Neuronal stem cell (in vitro differentiated cells): ENCODE results near the gene FIP1L1. TPM values are rescaled to one million over a fixed set of nuclear protein-coding genes. Genes with fewer than 3 reads are reported as not detected.
"Not testable (repeated sequence)": the region's sequence is repeated elsewhere in the genome, so short reads cannot be mapped to it uniquely, and the experiment has no call there.

Experiments
- DNase-seq: peaks from one replicate; pipeline ENCODE4 v3.0.0-alpha.2; 2013; ENCODE audit warnings: low spot score
- H2AFZ ChIP-seq: one replicate; pipeline ENCODE4 v1.6.1; 2013; ENCODE audit warnings: mild to moderate bottlenecking, low read length, inconsistent platforms
- H2AK5ac ChIP-seq: 2 replicates; pipeline ENCODE4 v1.6.1; 2013; ENCODE audit warnings: low read depth, mild to moderate bottlenecking, inconsistent platforms, low read length, moderate library complexity, mixed read lengths
- H2BK120ac ChIP-seq: 2 replicates; pipeline ENCODE4 v1.6.1; 2013; ENCODE audit warnings: low read depth, mild to moderate bottlenecking, inconsistent platforms, low read length, moderate library complexity, mixed read lengths
- H2BK12ac ChIP-seq: one replicate; pipeline ENCODE4 v1.6.1; 2013; ENCODE audit warnings: low read length, inconsistent platforms
- H2BK15ac ChIP-seq: 2 replicates; pipeline ENCODE4 v1.6.1; 2013; ENCODE audit warnings: mild to moderate bottlenecking, low read length, inconsistent platforms, mixed read lengths
- H2BK5ac ChIP-seq: one replicate; pipeline ENCODE4 v1.6.1; 2013; ENCODE audit warnings: inconsistent platforms, mild to moderate bottlenecking, low read length, moderate library complexity
- H3K14ac ChIP-seq: one replicate; pipeline ENCODE4 v1.6.1; 2013; ENCODE audit warnings: low read length, inconsistent platforms
- H3K18ac ChIP-seq: 2 replicates; pipeline ENCODE4 v1.6.1; 2013; ENCODE audit warnings: low read length, inconsistent platforms
- H3K23ac ChIP-seq: 2 replicates; pipeline ENCODE4 v1.6.1; 2013; ENCODE audit warnings: low read depth, mild to moderate bottlenecking, mixed read lengths, low read length, inconsistent platforms; ENCODE audit not compliant: poor library complexity
- H3K27ac ChIP-seq: replicated peaks from 3 replicates; pipeline ENCODE4 v1.5.1; 2013; ENCODE audit warnings: low read length, inconsistent platforms
- H3K27me3 ChIP-seq, 3 experiments: 2 replicates each; pipeline ENCODE4 v1.6.1; 2013; ENCODE audit warnings: low read length in 3 of 3, mild to moderate bottlenecking in 2 of 3, inconsistent platforms in 1 of 3, low read depth in 1 of 3, mixed read lengths in 1 of 3, moderate library complexity in 1 of 3; ENCODE audit not compliant: control insufficient read depth in 3 of 3, insufficient read depth in 3 of 3
- H3K36me3 ChIP-seq, 2 donors: replicated peaks in 1 of 2; 2 replicates each; pipeline ENCODE4 v1.6.1; 2013; ENCODE audit warnings: low read length in 2 of 2; ENCODE audit not compliant: control insufficient read depth in 2 of 2, insufficient read depth in 2 of 2
- H3K4ac ChIP-seq: 2 replicates; pipeline ENCODE4 v1.6.1; 2013; ENCODE audit warnings: inconsistent platforms, mild to moderate bottlenecking, low read length, moderate library complexity
- H3K4me1 ChIP-seq, 2 donors: 1 replicate in 1 of 2; 2 replicates in 1 of 2; pipeline ENCODE4 v1.6.1; 2013; ENCODE audit warnings: low read length in 2 of 2, low read depth in 1 of 2; ENCODE audit not compliant: control insufficient read depth in 2 of 2, insufficient read depth in 1 of 2
- H3K4me2 ChIP-seq: one replicate; pipeline ENCODE4 v1.6.1; 2013; ENCODE audit warnings: mild to moderate bottlenecking, low read length, inconsistent platforms; ENCODE audit not compliant: insufficient read depth, poor library complexity, severe bottlenecking
- H3K4me3 ChIP-seq, 2 donors: 2 replicates each; pipeline ENCODE4 v1.5.1; 2013; ENCODE audit warnings: low read length in 2 of 2, mild to moderate bottlenecking in 2 of 2, inconsistent platforms in 1 of 2, moderate library complexity in 1 of 2
- H3K79me1 ChIP-seq: one replicate; pipeline ENCODE4 v1.6.1; 2013; ENCODE audit warnings: low read depth, mild to moderate bottlenecking, inconsistent platforms, low read length, moderate library complexity
- H3K9ac ChIP-seq: one replicate; pipeline ENCODE4 v1.6.1; 2013; ENCODE audit warnings: mild to moderate bottlenecking, low read depth, low read length, inconsistent platforms; ENCODE audit not compliant: poor library complexity
- H3K9me3 ChIP-seq, 2 donors: replicated peaks in 1 of 2; 2 replicates each; pipeline versions ENCODE3 to v1.6.1; 2013; ENCODE audit warnings: low read length in 2 of 2, mild to moderate bottlenecking in 2 of 2, inconsistent platforms in 1 of 2, low read depth in 1 of 2, mixed read lengths in 1 of 2, moderate library complexity in 1 of 2; ENCODE audit not compliant: control insufficient read depth in 2 of 2, insufficient read depth in 1 of 2
- H4K8ac ChIP-seq: one replicate; pipeline ENCODE4 v1.6.1; 2013; ENCODE audit warnings: low read depth, mild to moderate bottlenecking, inconsistent platforms, low read length, moderate library complexity
- H4K91ac ChIP-seq: one replicate; pipeline ENCODE4 v1.6.1; 2013; ENCODE audit warnings: low read length, low read depth, mild to moderate bottlenecking, inconsistent platforms; ENCODE audit not compliant: poor library complexity
- WGBS, 2 donors: extraction: QIAGEN DNeasy Blood & Tissue Kit; methylation state at CpG; one replicate each; pipeline ENCODE4 v1.1.7; 2013; ENCODE audit warnings: missing lambda C conversion rate in 2 of 2, mixed read lengths in 1 of 2; ENCODE audit not compliant: insufficient read length in 2 of 2, insufficient replicate concordance in 1 of 2; ENCODE audit errors: extremely low coverage in 2 of 2; 5-methylcytosine and 5-hydroxymethylcytosine counted together
- polyA plus RNA-seq, 2 experiments: library from polyadenylated mRNA; stranded (reverse); fragments of 200-250 nt; gene quantifications; one replicate each; pipeline ENCODE4 v1.2.3, GENCODE V29; 2013

FIP1L1 gene, protein sequence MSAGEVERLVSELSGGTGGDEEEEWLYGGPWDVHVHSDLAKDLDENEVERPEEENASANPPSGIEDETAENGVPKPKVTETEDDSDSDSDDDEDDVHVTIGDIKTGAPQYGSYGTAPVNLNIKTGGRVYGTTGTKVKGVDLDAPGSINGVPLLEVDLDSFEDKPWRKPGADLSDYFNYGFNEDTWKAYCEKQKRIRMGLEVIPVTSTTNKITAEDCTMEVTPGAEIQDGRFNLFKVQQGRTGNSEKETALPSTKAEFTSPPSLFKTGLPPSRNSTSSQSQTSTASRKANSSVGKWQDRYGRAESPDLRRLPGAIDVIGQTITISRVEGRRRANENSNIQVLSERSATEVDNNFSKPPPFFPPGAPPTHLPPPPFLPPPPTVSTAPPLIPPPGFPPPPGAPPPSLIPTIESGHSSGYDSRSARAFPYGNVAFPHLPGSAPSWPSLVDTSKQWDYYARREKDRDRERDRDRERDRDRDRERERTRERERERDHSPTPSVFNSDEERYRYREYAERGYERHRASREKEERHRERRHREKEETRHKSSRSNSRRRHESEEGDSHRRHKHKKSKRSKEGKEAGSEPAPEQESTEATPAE
- polyA plus RNA-seq (2013, experiment 1 of 2): 93.4 TPM
- 94.5 TPM for polyA plus RNA-seq (2013, experiment 2 of 2)

DNA sequence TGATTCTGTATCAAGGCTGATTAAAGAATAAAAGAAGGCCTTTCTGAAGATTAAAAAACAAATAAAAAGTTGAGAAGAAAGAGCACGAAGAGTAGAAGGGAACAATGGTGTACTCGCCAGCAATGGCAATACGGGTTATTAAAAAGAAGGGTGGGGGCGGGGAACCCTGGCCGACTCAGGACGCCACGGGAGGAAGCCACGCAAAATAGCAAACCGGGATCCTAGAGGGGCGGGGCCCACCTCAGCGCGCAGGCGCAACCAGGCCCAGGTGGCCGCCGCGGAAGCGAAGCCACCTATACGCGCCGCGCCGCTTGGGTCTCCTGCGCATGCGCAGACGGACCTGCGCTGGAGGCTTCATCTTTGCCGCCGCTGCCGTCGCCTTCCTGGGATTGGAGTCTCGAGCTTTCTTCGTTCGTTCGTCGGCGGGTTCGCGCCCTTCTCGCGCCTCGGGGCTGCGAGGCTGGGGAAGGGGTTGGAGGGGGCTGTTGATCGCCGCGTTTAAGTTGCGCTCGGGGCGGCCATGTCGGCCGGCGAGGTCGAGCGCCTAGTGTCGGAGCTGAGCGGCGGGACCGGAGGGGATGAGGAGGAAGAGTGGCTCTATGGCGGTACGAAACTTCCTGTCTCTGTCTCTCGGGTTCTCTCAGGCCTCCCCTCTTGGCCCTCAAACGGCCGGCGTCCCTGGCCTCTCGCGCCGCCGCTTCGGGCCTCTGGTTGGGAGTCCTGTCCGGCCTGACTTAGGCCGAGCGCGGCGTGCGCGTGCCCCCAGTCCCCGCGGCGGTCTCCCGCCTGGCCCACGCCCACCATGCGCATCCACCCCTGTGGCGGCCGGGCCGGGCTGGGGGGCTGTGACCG lies at the start of gene FIP1L1:
FIP1L1 (plus strand) TSS at position 323 of the 852 bp plus-strand sequence; CDS start at position 521, 198 bp downstream.
- H2BK5ac ChIP-seq: peak within 1 kb of the TSS; percentile 90
- H3K79me1 ChIP-seq: peaks cover 4% of the 10 kb centered on the region
- H3K9ac ChIP-seq: peak within 1 kb of the TSS; percentile 96
- H3K14ac ChIP-seq: peak within 1 kb of the TSS; percentile 99
- H2BK120ac ChIP-seq: no peak within 1 kb of the TSS
- H4K91ac ChIP-seq: no peak within 1 kb of the TSS
- H3K4me3 ChIP-seq: peak within 1 kb of the TSS; percentile 80 to 97
- peak within 1 kb of the TSS; percentile 99 for H2AFZ ChIP-seq
- H3K4me1 ChIP-seq: peaks cover 2 to 4% of the 10 kb centered on the region in 2 donors
- H3K9me3 ChIP-seq: no peaks in the 10 kb centered on the region
- H3K27me3 ChIP-seq: peaks cover 0 to 13% (median 0%) of the 10 kb centered on the region in 3 experiments
- H3K4me2 ChIP-seq: peak within 1 kb of the TSS; percentile 77
- WGBS, 2 donors: no CpG with 5 or more reads among the region's 85 CpGs
- peak within 1 kb of the TSS; percentile 37 for H2AK5ac ChIP-seq
- peak within 1 kb of the TSS; percentile 63 for H3K27ac ChIP-seq
- H2BK15ac ChIP-seq: peak within 1 kb of the TSS; percentile 67
- H3K23ac ChIP-seq: peak within 1 kb of the TSS; percentile 65
- peak; percentile 92 for DNase-seq
- H4K8ac ChIP-seq: no peak within 1 kb of the TSS
- no peak within 1 kb of the TSS for H2BK12ac ChIP-seq
- H3K36me3 ChIP-seq: peaks cover 0 to 31% of the 10 kb centered on the region in 2 donors
- peak within 1 kb of the TSS; percentile 66 for H3K4ac ChIP-seq
- H3K18ac ChIP-seq: peak within 1 kb of the TSS; percentile 99

DNA sequence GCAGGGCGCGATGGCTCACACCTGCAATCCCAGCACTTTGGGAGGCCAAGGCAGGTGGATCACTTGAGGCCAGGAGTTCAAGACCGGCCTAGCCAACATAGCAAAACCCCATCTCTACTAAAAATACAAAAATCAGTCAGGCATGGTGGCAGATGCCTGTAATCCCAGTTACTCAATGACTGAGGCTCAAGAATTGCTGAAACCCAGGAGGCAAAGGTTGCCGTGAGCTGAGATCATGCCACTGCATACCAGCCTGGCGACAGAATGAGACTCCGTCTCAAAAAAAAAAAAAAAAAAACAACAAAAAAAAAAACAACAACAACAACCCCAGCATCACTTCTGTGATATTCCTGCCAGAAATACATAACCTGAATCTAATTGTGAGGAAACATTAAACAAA lies 42.5 kb upstream of the FIP1L1 start:
- H3K27ac ChIP-seq, H2AFZ ChIP-seq, H4K8ac ChIP-seq, H3K4me1 ChIP-seq, H3K18ac ChIP-seq, H3K4me3 ChIP-seq, H3K36me3 ChIP-seq, DNase-seq, H2BK12ac ChIP-seq, H3K27me3 ChIP-seq, H3K14ac ChIP-seq, H3K23ac ChIP-seq, H3K9ac ChIP-seq, H3K9me3 ChIP-seq, H2BK5ac ChIP-seq, H3K79me1 ChIP-seq, H2AK5ac ChIP-seq, H3K4me2 ChIP-seq, H4K91ac ChIP-seq, H3K4ac ChIP-seq, H2BK15ac ChIP-seq, H2BK120ac ChIP-seq: not testable (repeated sequence)
- WGBS, 2 donors: no CpG with 5 or more reads among the region's 6 CpGs

DNA sequence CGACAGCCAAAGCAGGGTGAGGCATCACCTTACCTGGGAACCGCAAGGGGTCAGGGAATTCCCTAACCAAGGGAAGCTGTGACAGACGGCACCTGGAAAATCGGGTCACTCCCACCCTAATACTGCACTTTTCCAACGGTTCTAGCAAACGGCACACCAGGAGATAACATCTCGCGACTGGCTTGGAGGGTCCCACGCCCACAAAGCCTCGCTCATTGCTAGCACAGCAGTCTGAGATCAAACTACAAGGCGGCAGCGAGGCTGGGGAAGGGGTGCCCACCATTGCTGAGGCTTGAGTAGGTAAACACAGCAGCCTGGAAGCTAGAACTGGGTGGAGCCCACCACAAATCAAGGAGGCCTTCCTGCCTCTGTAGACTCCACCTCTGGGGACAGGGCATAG lies 37.3 kb upstream of the FIP1L1 start:
- no CpG with 5 or more reads among the region's 12 CpGs for WGBS, 2 donors
- not testable (repeated sequence) for H2BK12ac ChIP-seq, DNase-seq, H3K9me3 ChIP-seq, H3K36me3 ChIP-seq, H3K27ac ChIP-seq, H2AFZ ChIP-seq, H4K91ac ChIP-seq, H3K4me1 ChIP-seq, H4K8ac ChIP-seq, H2BK120ac ChIP-seq, H2BK15ac ChIP-seq, H3K4me3 ChIP-seq, H3K9ac ChIP-seq, H3K27me3 ChIP-seq, H3K4me2 ChIP-seq, H3K23ac ChIP-seq, H2AK5ac ChIP-seq, H2BK5ac ChIP-seq, H3K79me1 ChIP-seq, H3K18ac ChIP-seq, H3K4ac ChIP-seq
- peak overlapping the region; percentile 38 for H3K14ac ChIP-seq
